ENCODE data around the gene LTN1.
"Not testable (repeated sequence)": the region's sequence is repeated elsewhere in the genome, so short reads cannot be mapped to it uniquely, and the experiment has no call there.

Gene LTN1

GRCh38 chr21:28992526-28993292 is at the start of gene LTN1:
Gene LTN1 (minus strand): TSS chr21:28992877. CDS start chr21:28992805, 72 bp downstream.
- peak; percentile 99 for DNase-seq

GRCh38 chr21:29034678-29035077 is 42.0 kb upstream of the LTN1 start:
- DNase-seq, result no peak

GRCh38 chr21:29033871-29034270 is 41.2 kb upstream of the LTN1 start:
- no peak for DNase-seq

- DNase-seq, result no peak
Measured at GRCh38 chr21:29033301-29033700, 40.6 kb upstream of the LTN1 start.

GRCh38 chr21:29030909-29031308 is 38.2 kb upstream of the LTN1 start:
- DNase-seq, result no peak

- DNase-seq, result no peak
Measured at GRCh38 chr21:29029524-29029923, 36.8 kb upstream of the LTN1 start.

- peak; percentile 20 for DNase-seq
Measured at GRCh38 chr21:29025328-29025713, 32.6 kb upstream of the LTN1 start.

- DNase-seq, result peak; percentile 97
Measured at GRCh38 chr21:29024474-29025327, 32.0 kb upstream of the LTN1 start, which contains the start of gene USP16. Gene USP16 (plus strand): TSS chr21:29024668. CDS start chr21:29027914, 3,246 bp downstream.

- DNase-seq, result peak; percentile 44
Measured at GRCh38 chr21:29022166-29022565, 29.5 kb upstream of the LTN1 start.

- no peak for DNase-seq
Measured at GRCh38 chr21:29018540-29018939, 25.9 kb upstream of the LTN1 start.

GRCh38 chr21:29017639-29018237 is 25.1 kb upstream of the LTN1 start:
- DNase-seq, result no peak

GRCh38 chr21:29011236-29011635 is 18.6 kb upstream of the LTN1 start:
- not testable (repeated sequence) for DNase-seq

- no peak for DNase-seq
Measured at GRCh38 chr21:29008367-29008766, 15.7 kb upstream of the LTN1 start.

- no peak for DNase-seq
Measured at GRCh38 chr21:29007810-29008209, 15.1 kb upstream of the LTN1 start.

- DNase-seq, result no peak
Measured at GRCh38 chr21:29007135-29007534, 14.5 kb upstream of the LTN1 start.

- no peak for DNase-seq
Measured at GRCh38 chr21:29005696-29006095, 13.0 kb upstream of the LTN1 start.

GRCh38 chr21:29002442-29003144 is 9.9 kb upstream of the LTN1 start:
- peak; percentile 96 for DNase-seq

GRCh38 chr21:28993293-28993629 is 584 bp upstream of the LTN1 start:
- DNase-seq, result no peak

- no peak for DNase-seq
Measured at GRCh38 chr21:28991861-28992525, 684 bp downstream of the LTN1 start.

GRCh38 chr21:28988146-28988545 is 4.5 kb downstream of the LTN1 start:
- DNase-seq, result not testable (repeated sequence)

- DNase-seq, result no peak
Measured at GRCh38 chr21:28986677-28987076, 6.0 kb downstream of the LTN1 start.

GRCh38 chr21:28982637-28983036 is 10.0 kb downstream of the LTN1 start:
- DNase-seq, result no peak

All from CD4-positive, alpha-beta T cell treated with Interleukin-21 for 1 hour (primary cell).